Heart left ventricle (tissue), 16 donors: ENCODE data around the gene EGLN3. TPM values are rescaled to one million over a fixed set of nuclear protein-coding genes. Genes with fewer than 3 reads are reported as not detected.

ENCODE experiments used
- ATAC-seq, 4 donors: fragments of 200-7000 bp; cut with Tn5 transposase; one replicate each; pipeline ENCODE4 v1.9.1; 2020 to 2022; ENCODE audit warnings: moderate library complexity in 4 of 4, mild to moderate bottlenecking in 3 of 4, moderate number of reproducible peaks in 1 of 4
- DNase-seq, 5 donors: peaks; one replicate each; pipeline ENCODE4 v3.0.0-alpha.2; 2020
- H3K27ac ChIP-seq, 12 donors: fragments of 200-600 bp; sonication (generic) in 4 of 12; one replicate each; pipeline versions ENCODE4 v1.5.0 to v1.8.0; 2016 to 2022; ENCODE audit warnings: mild to moderate bottlenecking in 2 of 12
- H3K27me3 ChIP-seq, 9 donors: fragments of 200-600 bp; sonication (generic) in 2 of 9; one replicate each; pipeline versions ENCODE4 v1.5.1 to v1.8.0; 2016 to 2022; ENCODE audit warnings: mild to moderate bottlenecking in 3 of 9
- H3K36me3 ChIP-seq, 9 donors: fragments of 200-600 bp; sonication (generic) in 2 of 9; one replicate each; pipeline versions ENCODE4 v1.5.0 to v1.8.0; 2018 to 2022; ENCODE audit warnings: mild to moderate bottlenecking in 2 of 9
- H3K4me1 ChIP-seq, 12 donors: fragments of 200-600 bp; sonication (generic) in 4 of 12; one replicate each; pipeline versions ENCODE4 v1.5.0 to v1.8.0; 2016 to 2022; ENCODE audit warnings: mild to moderate bottlenecking in 3 of 12
- H3K4me3 ChIP-seq, 12 donors: fragments of 200-600 bp; sonication (generic) in 4 of 12; one replicate each; pipeline versions ENCODE4 v1.5.0 to v1.8.0; 2017 to 2022; ENCODE audit warnings: mild to moderate bottlenecking in 9 of 12, moderate library complexity in 4 of 12
- H3K9me3 ChIP-seq, 12 donors: fragments of 200-600 bp; sonication (generic) in 4 of 12; one replicate each; pipeline versions ENCODE4 v1.5.0 to v1.8.0; 2016 to 2022; ENCODE audit warnings: mild to moderate bottlenecking in 1 of 12
- CTCF ChIP-seq, 12 donors: fragments of 200-600 bp; sonication (generic) in 4 of 12; IDR thresholded peaks; one replicate each; pipeline versions ENCODE4 v1.5.0 to v1.8.0; 2018 to 2022; ENCODE audit warnings: antibody characterized with exemption in 12 of 12, mild to moderate bottlenecking in 5 of 12
- POLR2A ChIP-seq, 2 donors: fragments of 450-650 bp; IDR thresholded peaks; one replicate each; pipeline ENCODE4 v1.6.1; 2017; ENCODE audit warnings: antibody characterized with exemption in 2 of 2, mild to moderate bottlenecking in 2 of 2, moderate library complexity in 2 of 2
- WGBS, 4 donors: extraction: QIAGEN DNeasy Blood & Tissue Kit in 2 of 4; methylation state at CpG; one replicate each; pipeline versions ENCODE4 v1.1.5 to v1.1.7; 2013 to 2018; 5-methylcytosine and 5-hydroxymethylcytosine counted together
- intact Hi-C, 10 donors: fragments of 100-400 bp; cut with DNase I; formaldehyde crosslinking; loops; one replicate each; pipeline versions ENCODE4 v1.11.1 to v1.14.2; 2022
- polyA plus RNA-seq, 2 donors: library from polyadenylated mRNA; stranded (reverse); fragments of 200-250 nt; gene quantifications; one replicate each; pipeline ENCODE4 v1.2.3, GENCODE V29; 2013
- total RNA-seq, 9 donors: library from RNA; depleted of rRNA in 2 of 9; stranded (reverse); fragments of >200 nt in 2 of 9; fragmentation: NEBNext Ultra II Directional in 3 of 9; extraction: Animal tissue kit (Norgen Biotek cat#: 25700) in 3 of 9; gene quantifications; one replicate each; pipeline versions ENCODE4 v1.1.0 to v1.2.4, GENCODE V29; 2016 to 2023
- donor health status: ischemic (EF 13 %, LVEDD 7.1; RV severe dilation, severe dysfunction).
- donor health status: healthy with polysubstance abuse.
- donor health status: DM: no; HTN: yes; CAD: no.
- donor health status: DM: no; HTN: no; CAD: no.
- donor health status: ischemic (EF 25% LVEDD 6.9; RV normal size, moderate dysfunction).
- donor health status: ischemic (EF 25% LVEDD 5.7; RV mildly dilated, moderate dysfunction).
- donor health status: healthy.
- donor health status: DM: yes; HTN: yes; CAD: no.
- donor health status: ischemic (EF 35%, LVEDD 5.7; RV mildly dilated, moderate dysfunction).
- donor health status: nonischemic (EF 11% LVEDD 7.7; RV severe dilation, severe dysfunction).
- donor health status: DM: yes; HTN: yes; CAD: no.
- donor health status: PGD.
- donor health status: ischemic (EF 29% LVEDD 5.4; RV normal size, mild dysfunction).
- donor health status: nonischemic (EF 23%, LVEDD 6.1; RV moderate dilation, normal function).

Gene EGLN3
- total and polyA plus RNA-seq, 11 donors = 46.5 to 308 (median 138) TPM

DNA sequence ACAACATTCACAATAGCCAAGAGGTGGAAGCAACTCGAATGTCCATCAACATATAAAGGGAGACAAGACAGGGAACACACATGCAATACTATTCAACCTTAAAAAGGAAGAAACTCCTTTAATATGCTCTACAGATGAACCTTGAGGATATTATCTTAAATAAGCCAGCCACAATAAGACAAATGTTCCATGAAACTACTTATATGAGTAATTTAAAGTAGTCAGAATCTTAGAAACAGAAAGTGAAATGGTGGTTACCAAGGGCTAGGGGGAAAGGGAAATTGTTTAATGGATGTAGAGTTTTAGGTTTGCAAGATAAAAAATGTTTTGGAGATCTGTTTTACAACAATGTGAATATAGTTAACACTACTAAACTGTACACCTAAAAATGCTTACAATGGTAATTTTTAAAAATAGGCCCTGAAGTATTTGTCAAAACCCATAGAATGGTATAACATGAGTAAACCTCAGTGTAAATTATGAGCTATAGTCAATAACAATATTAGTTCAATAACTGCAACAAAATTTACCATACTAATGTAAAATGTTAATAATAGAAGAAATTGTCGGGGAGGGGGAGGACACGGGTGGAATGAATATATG is 71.1 kb downstream of the EGLN3 start:
- Histone ChIP-seq H3K27ac (no peak overlapping the region), H3K4me1 (no peaks in the 10 kb centered on the region), H3K4me3 (no peak overlapping the region), H3K27me3 (no peaks in the 10 kb centered on the region), H3K36me3 (no peaks in the 10 kb centered on the region), H3K9me3 (peaks cover 0 to 48% (median 18%) of the 10 kb centered on the region in 12 donors)
- ATAC-seq (no peak), DNase-seq (no peak)
- TF ChIP-seq POLR2A (IDR thresholded peaks at IDR 0.05) = no peak
- no peak for TF ChIP-seq CTCF (IDR thresholded peaks at IDR 0.05)
- 80 to 96% (median 91%) methylated on average over 3 of the region's 3 CpGs for WGBS, 4 donors
- intact Hi-C loops = loop anchor here in 1 of 10 donors (2.0 kb wide), 1 partner anchor 23 kb away; no protein-coding TSS in a partner anchor

GRCh38 chr14:33876274-33876673 is 74.6 kb downstream of the EGLN3 start:
- no peaks in the 10 kb centered on the region for H3K27me3 ChIP-seq
- H3K9me3 ChIP-seq = peaks cover 0 to 38% (median 18%) of the 10 kb centered on the region in 12 donors
- ATAC-seq = no peak
- H3K27ac ChIP-seq = no peak overlapping the region
- no peak for TF ChIP-seq CTCF (IDR thresholded peaks at IDR 0.05)
- TF ChIP-seq POLR2A (IDR thresholded peaks at IDR 0.05) = no peak
- no peak for DNase-seq
- H3K4me1 ChIP-seq = no peaks in the 10 kb centered on the region
- intact Hi-C loops = no loop called here
- no peaks in the 10 kb centered on the region for H3K36me3 ChIP-seq
- H3K4me3 ChIP-seq = no peak overlapping the region
- 97 to 99% (median 98%) methylated on average over 2 of the region's 2 CpGs for WGBS, 4 donors
